Fibroblast of villous mesenchyme (primary cell): ENCODE data around the gene CDH23. TPM values are rescaled to one million over a fixed set of nuclear protein-coding genes. Genes with fewer than 3 reads are reported as not detected.

ENCODE experiments used
- DNase-seq: peaks from one replicate; pipeline ENCODE4 v3.0.0-alpha.2; 2010; ENCODE audit warnings: low read depth
- H3K4me3 ChIP-seq: 2 replicates; pipeline ENCODE4 v1.5.1; 2011; ENCODE audit warnings: low read depth, mild to moderate bottlenecking, low read length
- total RNA-seq: library from RNA; depleted of rRNA; stranded (reverse); fragments of >200 nt; gene quantifications from 2 replicates; pipeline ENCODE4 v1.2.3, GENCODE V29; 2012
- TF ChIP-seq, protein P1 (sequence below): IDR thresholded peaks from 2 replicates; pipeline ENCODE4 v1.5.1; 2012; ENCODE audit warnings: low read depth, mild to moderate bottlenecking, low read length; ENCODE audit not compliant: insufficient read depth

CDH23 gene
- total RNA-seq, 1 donor: under 0.01 TPM

DNA sequence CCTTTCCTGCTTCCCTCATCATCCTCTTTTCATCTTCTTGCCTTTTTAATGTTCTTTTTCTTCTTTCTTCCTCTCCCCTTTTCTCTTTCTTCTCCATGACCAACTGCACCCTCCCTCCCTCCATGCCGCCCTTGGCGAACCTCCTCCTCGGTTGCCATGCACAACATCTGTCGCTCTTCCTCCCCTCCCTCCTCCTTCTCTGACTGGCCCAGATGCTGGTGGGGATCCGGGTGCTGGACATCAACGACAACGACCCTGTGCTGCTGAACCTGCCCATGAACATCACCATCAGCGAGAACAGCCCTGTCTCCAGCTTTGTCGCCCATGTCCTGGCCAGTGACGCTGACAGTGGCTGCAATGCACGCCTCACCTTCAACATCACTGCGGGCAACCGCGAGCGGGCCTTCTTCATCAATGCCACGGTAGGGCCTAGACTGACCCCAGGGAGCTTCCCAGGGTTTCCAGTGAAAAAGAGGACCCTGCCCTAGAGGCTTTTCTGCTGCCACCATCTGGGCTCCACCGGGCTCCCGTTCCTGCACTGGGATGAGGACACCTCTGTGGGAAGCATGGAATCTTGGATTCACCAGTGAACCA lies 388.1 kb downstream of the CDH23 start:
- H3K4me3 ChIP-seq: no peak overlapping the region
- DNase-seq: no peak
- TF ChIP-seq, protein P1, sequence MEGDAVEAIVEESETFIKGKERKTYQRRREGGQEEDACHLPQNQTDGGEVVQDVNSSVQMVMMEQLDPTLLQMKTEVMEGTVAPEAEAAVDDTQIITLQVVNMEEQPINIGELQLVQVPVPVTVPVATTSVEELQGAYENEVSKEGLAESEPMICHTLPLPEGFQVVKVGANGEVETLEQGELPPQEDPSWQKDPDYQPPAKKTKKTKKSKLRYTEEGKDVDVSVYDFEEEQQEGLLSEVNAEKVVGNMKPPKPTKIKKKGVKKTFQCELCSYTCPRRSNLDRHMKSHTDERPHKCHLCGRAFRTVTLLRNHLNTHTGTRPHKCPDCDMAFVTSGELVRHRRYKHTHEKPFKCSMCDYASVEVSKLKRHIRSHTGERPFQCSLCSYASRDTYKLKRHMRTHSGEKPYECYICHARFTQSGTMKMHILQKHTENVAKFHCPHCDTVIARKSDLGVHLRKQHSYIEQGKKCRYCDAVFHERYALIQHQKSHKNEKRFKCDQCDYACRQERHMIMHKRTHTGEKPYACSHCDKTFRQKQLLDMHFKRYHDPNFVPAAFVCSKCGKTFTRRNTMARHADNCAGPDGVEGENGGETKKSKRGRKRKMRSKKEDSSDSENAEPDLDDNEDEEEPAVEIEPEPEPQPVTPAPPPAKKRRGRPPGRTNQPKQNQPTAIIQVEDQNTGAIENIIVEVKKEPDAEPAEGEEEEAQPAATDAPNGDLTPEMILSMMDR: no peak

DNA sequence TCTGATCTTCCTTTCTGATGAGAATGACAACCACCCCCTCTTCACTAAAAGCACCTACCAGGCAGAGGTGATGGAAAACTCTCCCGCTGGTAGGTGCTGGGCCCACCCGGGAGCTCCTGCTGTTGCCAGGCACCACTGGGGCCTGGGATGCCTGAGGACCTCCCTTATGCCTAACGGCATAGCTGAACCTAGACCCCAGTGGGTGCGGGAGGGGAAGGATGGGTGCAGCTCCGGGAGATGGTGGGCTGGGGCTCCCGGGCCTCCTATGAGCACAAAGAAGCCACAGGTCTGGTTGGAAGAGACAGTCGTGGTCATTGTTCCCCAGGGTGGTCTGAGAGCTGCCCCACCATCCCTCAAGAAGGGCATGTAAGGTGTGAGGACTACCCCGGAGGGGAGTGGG lies 392.2 kb downstream of the CDH23 start:
- TF ChIP-seq, protein P1: no peak
- H3K4me3 ChIP-seq: no peak overlapping the region
- DNase-seq: no peak

DNA sequence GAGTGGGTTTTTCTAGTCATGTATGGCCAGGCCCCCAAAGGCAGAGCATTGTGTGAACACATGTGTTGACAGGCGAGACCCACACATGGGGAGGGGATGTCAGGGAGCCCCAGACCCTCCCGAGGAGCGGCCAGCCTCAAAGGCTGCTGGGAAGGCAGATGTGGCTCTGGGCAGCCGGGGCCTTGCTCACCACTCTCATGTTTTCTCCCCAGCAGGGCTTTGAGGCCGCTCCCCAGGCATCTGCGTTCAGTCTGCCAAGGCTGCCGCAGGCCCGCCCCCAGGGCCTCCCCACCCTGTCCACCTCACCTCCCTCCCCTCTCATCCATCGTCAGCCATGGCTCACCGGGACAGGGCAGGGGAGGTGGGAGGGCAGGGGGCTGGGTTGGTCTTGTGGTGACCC lies 393.2 kb downstream of the CDH23 start:
- TF ChIP-seq, protein P1: no peak
- no peak overlapping the region for H3K4me3 ChIP-seq
- no peak for DNase-seq

DNA sequence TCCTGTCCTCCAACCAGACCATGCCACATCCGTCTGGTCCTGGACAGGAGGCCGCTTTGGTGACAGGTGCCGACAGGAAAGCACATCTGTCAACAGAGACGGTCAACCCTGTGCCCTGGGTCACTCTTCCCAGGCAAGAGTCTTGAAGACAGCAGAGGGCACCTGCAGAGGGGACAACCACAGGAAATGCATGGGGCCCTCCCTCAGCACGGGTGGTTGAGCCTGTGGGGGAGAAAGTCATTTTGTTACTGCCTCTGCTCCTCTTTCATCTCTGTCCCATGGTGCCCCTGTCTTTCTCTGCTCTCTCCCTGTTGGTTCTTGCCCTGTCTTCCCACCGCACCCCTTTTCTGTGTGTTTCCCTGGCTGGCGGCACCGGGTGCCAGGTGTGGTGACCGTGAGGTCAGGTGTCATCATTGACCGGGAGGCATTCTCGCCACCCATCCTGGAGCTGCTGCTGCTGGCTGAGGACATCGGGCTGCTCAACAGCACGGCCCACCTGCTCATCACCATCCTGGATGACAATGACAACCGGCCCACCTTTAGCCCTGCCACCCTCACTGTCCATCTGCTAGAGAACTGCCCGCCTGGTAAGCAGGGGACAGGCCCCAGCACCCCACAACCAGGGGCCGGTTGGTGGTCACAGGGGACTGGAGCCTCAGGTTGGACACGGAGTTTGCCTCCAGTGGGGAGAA lies 394.2 kb downstream of the CDH23 start:
- TF ChIP-seq, protein P1: no peak
- no peak for DNase-seq
- no peak overlapping the region for H3K4me3 ChIP-seq

DNA sequence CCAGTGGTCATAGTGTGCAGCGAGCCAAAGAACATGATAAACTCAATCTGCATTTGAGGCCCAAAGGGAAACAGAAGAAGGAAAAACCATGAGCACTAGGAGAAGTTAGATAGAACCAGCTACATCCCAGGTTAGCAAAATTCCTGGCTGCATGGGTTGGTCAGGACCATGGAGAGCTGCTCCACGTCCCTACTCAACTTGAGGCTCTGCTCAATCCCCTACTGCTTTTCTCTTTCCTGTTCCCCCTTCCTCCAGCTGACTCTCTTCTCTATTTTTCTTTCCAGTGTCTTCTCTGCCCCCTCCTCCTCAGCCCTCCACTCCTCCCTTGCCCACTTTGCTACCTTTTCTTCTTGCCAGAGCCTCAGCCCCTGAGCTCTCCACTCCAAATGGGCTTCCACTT lies 398.5 kb downstream of the CDH23 start:
- TF ChIP-seq, protein P1: no peak
- H3K4me3 ChIP-seq: no peak overlapping the region
- peak; percentile 34 for DNase-seq

DNA sequence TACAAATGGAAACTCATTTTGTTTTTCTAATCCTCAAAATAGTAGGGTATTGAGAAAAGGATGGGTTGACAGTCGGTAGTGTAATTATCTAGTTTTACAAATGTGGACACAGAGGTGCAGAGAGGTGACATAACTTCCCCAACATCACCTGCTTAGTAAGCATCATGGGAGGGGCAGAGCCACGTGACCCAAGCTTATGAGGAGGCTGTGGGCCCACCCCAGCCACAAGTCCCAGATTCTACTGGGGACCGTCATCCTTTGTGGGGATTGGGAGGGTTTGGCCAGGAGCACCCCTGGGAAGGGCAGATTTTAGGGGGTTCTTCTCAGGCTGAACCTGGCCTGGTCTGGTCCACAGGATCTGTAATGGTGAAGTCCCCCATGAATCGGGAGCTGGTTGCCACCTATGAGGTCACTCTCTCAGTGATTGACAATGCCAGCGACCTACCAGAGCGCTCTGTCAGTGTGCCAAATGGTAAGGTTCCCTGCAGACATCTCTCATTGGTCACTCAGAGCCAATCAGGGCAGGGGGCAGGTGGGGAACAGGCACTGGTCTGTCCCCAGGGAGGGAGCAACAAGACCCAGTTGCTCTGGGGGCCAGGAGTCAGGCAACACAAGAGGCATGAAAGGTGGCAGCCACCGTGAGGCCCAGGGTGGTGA lies 400.2 kb downstream of the CDH23 start:
- DNase-seq: no peak
- H3K4me3 ChIP-seq: no peak overlapping the region
- TF ChIP-seq, protein P1: no peak
